ENCODE data around the gene SCO1. TPM values are rescaled to one million over a fixed set of nuclear protein-coding genes. Genes with fewer than 3 reads are reported as not detected.

The SCO1 gene
- total and polyA plus RNA-seq, 4 donors, result 18.0 to 33.2 (median 22.8) TPM

DNA sequence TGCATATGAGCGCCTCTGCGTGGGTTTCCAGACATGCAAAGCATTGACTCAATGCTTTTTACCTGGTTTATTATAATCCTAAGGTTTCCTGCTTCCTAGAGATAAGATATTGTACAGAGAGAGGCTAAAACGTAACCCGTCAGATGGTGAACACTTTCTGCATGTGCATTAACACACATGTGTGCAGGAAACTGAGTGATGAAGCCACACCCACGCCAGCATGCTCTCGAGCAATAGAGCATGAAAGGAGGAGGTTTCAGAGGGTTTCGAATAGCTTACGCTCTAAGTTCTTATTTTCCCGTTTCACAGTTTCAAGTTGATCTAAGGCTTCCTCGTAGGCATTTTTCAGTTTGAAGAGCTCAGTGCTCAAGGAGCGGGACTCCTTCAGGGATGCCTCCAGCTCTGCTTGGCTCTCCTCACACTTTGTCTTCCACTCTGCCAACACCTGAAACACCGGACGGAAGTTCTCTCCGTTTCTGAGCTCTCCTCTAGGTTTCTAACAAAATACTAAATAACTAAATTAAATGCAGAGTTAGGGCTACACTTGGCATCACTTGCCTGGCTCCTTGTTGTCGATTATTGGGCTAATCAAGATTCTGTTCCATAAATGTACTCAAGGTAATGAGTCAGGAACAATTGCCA lies 63.5 kb downstream of the SCO1 start:
- H3K9ac ChIP-seq (ENCODE audit: low read depth in 1 of 2, low read length in 2 of 2), result no peak overlapping the region
- no peak for TF ChIP-seq GABPA (IDR thresholded peaks at IDR 0.05 in 1 of 2, conservative IDR thresholded peaks at IDR 0.05 in 1 of 2)
- no peak for TF ChIP-seq FOXA1 (IDR thresholded peaks at IDR 0.05)
- TF ChIP-seq TAF1 (conservative IDR thresholded peaks at IDR 0.05), result no peak
- TF ChIP-seq RXRA (IDR thresholded peaks at IDR 0.05), result no peak
- TF ChIP-seq NR2F2 (IDR thresholded peaks at IDR 0.05), result no peak
- no peak for TF ChIP-seq FOXA2 (IDR thresholded peaks at IDR 0.05)
- TF ChIP-seq YY1 (IDR thresholded peaks at IDR 0.05), result no peak
- TF ChIP-seq JUND (IDR thresholded peaks at IDR 0.05), result no peak
- 93% methylated on average over 15 of the region's 15 CpGs for WGBS
- H3K4me3 ChIP-seq (ENCODE audit: low read depth in 1 of 3, low read length in 3 of 3), result no peak overlapping the region
- H3K27ac ChIP-seq (ENCODE audit: low read depth in 1 of 2, low read length in 2 of 2), result no peak overlapping the region
- no peak for DNase-seq (ENCODE audit: low spot score)
- H3K9me3 ChIP-seq (ENCODE audit: control insufficient read depth in 4 of 4, low read length in 3 of 4), result no peaks in the 10 kb centered on the region
- peaks cover 5 to 57% (median 22%) of the 10 kb centered on the region in 4 donors for H3K36me3 ChIP-seq (ENCODE audit: control insufficient read depth in 4 of 4, insufficient read depth in 3 of 4, low read depth in 1 of 4, low read length in 3 of 4)
- no peaks in the 10 kb centered on the region for H3K27me3 ChIP-seq (ENCODE audit: control insufficient read depth in 4 of 4, insufficient read depth in 4 of 4, low read length in 3 of 4)
- H3K4me1 ChIP-seq (ENCODE audit: control insufficient read depth in 4 of 4, insufficient read depth in 4 of 4, low read length in 3 of 4), result no peaks in the 10 kb centered on the region

GRCh38 chr17:10631701-10632100 lies 65.6 kb downstream of the SCO1 start:
- Histone ChIP-seq H3K27me3 (ENCODE audit: control insufficient read depth in 4 of 4, insufficient read depth in 4 of 4, low read length in 3 of 4) (no peaks in the 10 kb centered on the region), H3K4me1 (ENCODE audit: control insufficient read depth in 4 of 4, insufficient read depth in 4 of 4, low read length in 3 of 4) (no peaks in the 10 kb centered on the region), H3K27ac (ENCODE audit: low read depth in 1 of 2, low read length in 2 of 2) (no peak overlapping the region), H3K4me3 (ENCODE audit: low read depth in 1 of 3, low read length in 3 of 3) (no peak overlapping the region), H3K9me3 (ENCODE audit: control insufficient read depth in 4 of 4, low read length in 3 of 4) (no peaks in the 10 kb centered on the region), H3K9ac (ENCODE audit: low read depth in 1 of 2, low read length in 2 of 2) (no peak overlapping the region), H3K36me3 (ENCODE audit: control insufficient read depth in 4 of 4, insufficient read depth in 3 of 4, low read depth in 1 of 4, low read length in 3 of 4) (peaks cover 3 to 44% (median 16%) of the 10 kb centered on the region in 4 donors)
- 86% methylated on average over 15 of the region's 15 CpGs for WGBS
- TF ChIP-seq ZBTB33 (IDR thresholded peaks at IDR 0.05) (no peak), HNF4G (IDR thresholded peaks at IDR 0.05) (no peak), FOXA2 (IDR thresholded peaks at IDR 0.05) (no peak), RAD21 (IDR thresholded peaks at IDR 0.05) (no peak), YY1 (IDR thresholded peaks at IDR 0.05) (no peak), ATF3 (IDR thresholded peaks at IDR 0.05) (no peak), HNF4A (conservative IDR thresholded peaks at IDR 0.05) (no peak), GABPA (IDR thresholded peaks at IDR 0.05 in 1 of 2, conservative IDR thresholded peaks at IDR 0.05 in 1 of 2) (no peak), JUND (IDR thresholded peaks at IDR 0.05) (no peak), SP1 (IDR thresholded peaks at IDR 0.05) (no peak), RXRA (IDR thresholded peaks at IDR 0.05) (no peak)
- TF ChIP-seq, protein P1, sequence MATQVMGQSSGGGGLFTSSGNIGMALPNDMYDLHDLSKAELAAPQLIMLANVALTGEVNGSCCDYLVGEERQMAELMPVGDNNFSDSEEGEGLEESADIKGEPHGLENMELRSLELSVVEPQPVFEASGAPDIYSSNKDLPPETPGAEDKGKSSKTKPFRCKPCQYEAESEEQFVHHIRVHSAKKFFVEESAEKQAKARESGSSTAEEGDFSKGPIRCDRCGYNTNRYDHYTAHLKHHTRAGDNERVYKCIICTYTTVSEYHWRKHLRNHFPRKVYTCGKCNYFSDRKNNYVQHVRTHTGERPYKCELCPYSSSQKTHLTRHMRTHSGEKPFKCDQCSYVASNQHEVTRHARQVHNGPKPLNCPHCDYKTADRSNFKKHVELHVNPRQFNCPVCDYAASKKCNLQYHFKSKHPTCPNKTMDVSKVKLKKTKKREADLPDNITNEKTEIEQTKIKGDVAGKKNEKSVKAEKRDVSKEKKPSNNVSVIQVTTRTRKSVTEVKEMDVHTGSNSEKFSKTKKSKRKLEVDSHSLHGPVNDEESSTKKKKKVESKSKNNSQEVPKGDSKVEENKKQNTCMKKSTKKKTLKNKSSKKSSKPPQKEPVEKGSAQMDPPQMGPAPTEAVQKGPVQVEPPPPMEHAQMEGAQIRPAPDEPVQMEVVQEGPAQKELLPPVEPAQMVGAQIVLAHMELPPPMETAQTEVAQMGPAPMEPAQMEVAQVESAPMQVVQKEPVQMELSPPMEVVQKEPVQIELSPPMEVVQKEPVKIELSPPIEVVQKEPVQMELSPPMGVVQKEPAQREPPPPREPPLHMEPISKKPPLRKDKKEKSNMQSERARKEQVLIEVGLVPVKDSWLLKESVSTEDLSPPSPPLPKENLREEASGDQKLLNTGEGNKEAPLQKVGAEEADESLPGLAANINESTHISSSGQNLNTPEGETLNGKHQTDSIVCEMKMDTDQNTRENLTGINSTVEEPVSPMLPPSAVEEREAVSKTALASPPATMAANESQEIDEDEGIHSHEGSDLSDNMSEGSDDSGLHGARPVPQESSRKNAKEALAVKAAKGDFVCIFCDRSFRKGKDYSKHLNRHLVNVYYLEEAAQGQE (IDR thresholded peaks at IDR 0.05), result no peak
- TF ChIP-seq, protein P2, sequence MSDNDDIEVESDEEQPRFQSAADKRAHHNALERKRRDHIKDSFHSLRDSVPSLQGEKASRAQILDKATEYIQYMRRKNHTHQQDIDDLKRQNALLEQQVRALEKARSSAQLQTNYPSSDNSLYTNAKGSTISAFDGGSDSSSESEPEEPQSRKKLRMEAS (IDR thresholded peaks at IDR 0.05), result no peak
- DNase-seq (ENCODE audit: low spot score), result no peak
